ENCODE measurements around the gene TENM4. TPM values are rescaled to one million over a fixed set of nuclear protein-coding genes. Genes with fewer than 3 reads are reported as not detected.

TENM4 gene
- total RNA-seq, 1 experiment from 2014 or later, result 0.39 TPM

GRCh38 chr11:78735711-78736110 is 705.1 kb downstream of the TENM4 start:
- BruUV-seq (replicated peaks), result no TSS peak
- no peaks in the 10 kb centered on the region for H3K4me1 ChIP-seq (ENCODE audit: control insufficient read depth, insufficient read depth, low read length)
- DNase-seq (ENCODE audit: low read depth, low spot score) (no peak), ATAC-seq (no peak)
- intact Hi-C loops (cut with micrococcal nuclease; ENCODE audit: unreplicated experiment), result no loop called here
- H3K27me3 ChIP-seq (ENCODE audit: control insufficient read depth, insufficient read depth, low read length), result peaks cover 5% of the 10 kb centered on the region; the same call in 1 of the 2 replicates
- no peak overlapping the region for H3K4me3 ChIP-seq (ENCODE audit: low read depth in 2 of 2, low read length in 2 of 2)
- ChIA-PET POLR2A (no interaction called here), CTCF (interaction anchor here (0.6 kb wide), 1 partner anchor 1417 kb away, joined by 3 read pairs; no protein-coding TSS in a partner anchor)
- H3K9me3 ChIP-seq (ENCODE audit: control insufficient read depth, insufficient read depth, low read depth, low read length), result no peaks in the 10 kb centered on the region
- no peak overlapping the region for H3K27ac ChIP-seq (ENCODE audit: low read length)
- no peaks in the 10 kb centered on the region for H3K36me3 ChIP-seq (ENCODE audit: control insufficient read depth, insufficient read depth, low read length)
- no peak for TF ChIP-seq SIN3A (IDR thresholded peaks at IDR 0.05; ENCODE audit: borderline replicate concordance, insufficient read depth, low read depth, low read length)
- no peak for TF ChIP-seq REST (IDR thresholded peaks at IDR 0.05; ENCODE audit: insufficient read depth in 1 of 2, low read depth in 2 of 2, low read length in 1 of 2)
- TF ChIP-seq POLR2AphosphoS5 (IDR thresholded peaks at IDR 0.05; ENCODE audit: low read depth, low read length), result no peak
- no peak for TF ChIP-seq TCF7L2 (IDR thresholded peaks at IDR 0.05; ENCODE audit: low read depth, low read length)
- TF ChIP-seq CTCF (IDR thresholded peaks at IDR 0.05), result no peak
- in situ Hi-C loops (cut with HindIII; ENCODE audit: low pct_unique_long_range_greater_than_20kb, low sequenced_read_pairs), result no loop called here

- peaks cover 6% of the 10 kb centered on the region for H3K27me3 ChIP-seq (ENCODE audit: control insufficient read depth, insufficient read depth, low read length)
- TF ChIP-seq CTCF (IDR thresholded peaks at IDR 0.05) (no peak), SIN3A (IDR thresholded peaks at IDR 0.05; ENCODE audit: borderline replicate concordance, insufficient read depth, low read depth, low read length) (no peak), REST (IDR thresholded peaks at IDR 0.05; ENCODE audit: insufficient read depth in 1 of 2, low read depth in 2 of 2, low read length in 1 of 2) (no peak), TCF7L2 (IDR thresholded peaks at IDR 0.05; ENCODE audit: low read depth, low read length) (no peak), POLR2AphosphoS5 (IDR thresholded peaks at IDR 0.05; ENCODE audit: low read depth, low read length) (no peak)
Measured at GRCh38 chr11:78733031-78733430, 707.8 kb downstream of the TENM4 start.

More at GRCh38 chr11:78733031-78733430, 707.8 kb downstream of the TENM4 start:
- no TSS peak for BruUV-seq (replicated peaks)
- intact Hi-C loops (cut with micrococcal nuclease; ENCODE audit: unreplicated experiment) (no loop called here), in situ Hi-C loops (cut with HindIII; ENCODE audit: low pct_unique_long_range_greater_than_20kb, low sequenced_read_pairs) (no loop called here)
- no peak for DNase-seq (ENCODE audit: low read depth, low spot score)
- POLR2A ChIA-PET, result no interaction called here
- Histone ChIP-seq H3K27ac (ENCODE audit: low read length) (no peak overlapping the region), H3K9me3 (ENCODE audit: control insufficient read depth, insufficient read depth, low read depth, low read length) (no peaks in the 10 kb centered on the region), H3K4me1 (ENCODE audit: control insufficient read depth, insufficient read depth, low read length) (no peaks in the 10 kb centered on the region), H3K4me3 (ENCODE audit: low read depth in 2 of 2, low read length in 2 of 2) (no peak overlapping the region), H3K36me3 (ENCODE audit: control insufficient read depth, insufficient read depth, low read length) (no peaks in the 10 kb centered on the region)
- no peak for ATAC-seq
- CTCF ChIA-PET, result no interaction called here
